HuH-7.5 (cell line): ENCODE data around the gene MAPK11.

Experiments used
- DNase-seq: peaks from one replicate; pipeline ENCODE4 v3.0.0; 2011; ENCODE audit warnings: low spot score

Gene MAPK11

GRCh38 chr22:50246242-50247175, 23.7 kb downstream of the MAPK11 start:
- DNase-seq: peak; percentile 80

- peak; percentile 61 for DNase-seq
These were observed 24.7 kb downstream of the MAPK11 start for GRCh38 chr22:50245214-50246072.

GRCh38 chr22:50244420-50245213, 25.6 kb downstream of the MAPK11 start, which contains the start of gene TUBGCP6:
TUBGCP6 (minus strand) TSS chr22:50245023; CDS start chr22:50244459, 564 bp downstream.
- DNase-seq: peak; percentile 95

GRCh38 chr22:50243685-50244419, 26.3 kb downstream of the MAPK11 start:
- DNase-seq: no peak

DNA sequence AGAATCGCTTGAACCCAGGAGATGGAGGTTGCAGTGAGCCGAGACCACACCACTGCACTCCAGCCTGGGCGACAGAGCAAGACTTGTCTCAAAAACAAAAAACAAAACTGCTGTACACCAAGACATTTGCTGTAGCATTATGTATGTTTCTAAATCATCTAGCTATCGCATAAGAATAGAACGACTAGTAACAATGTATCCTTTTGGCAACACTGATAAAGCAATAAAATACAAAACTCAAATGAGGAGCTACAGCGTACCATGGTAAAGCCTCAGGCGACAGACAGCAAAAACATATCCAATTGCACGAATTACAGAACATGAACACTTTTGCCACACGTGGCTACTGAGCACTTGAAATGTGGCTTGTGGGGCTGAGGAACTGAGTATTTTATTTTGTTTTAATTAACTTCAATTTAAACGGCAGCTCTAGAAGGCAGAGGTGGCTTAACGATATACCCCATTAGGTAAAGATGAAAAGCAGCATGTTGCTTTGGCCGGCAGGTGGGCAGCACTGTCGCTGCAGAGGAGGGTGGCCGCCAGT, 27.7 kb downstream of the MAPK11 start:
- no peak for DNase-seq

GRCh38 chr22:50238755-50239154, 31.4 kb downstream of the MAPK11 start:
- DNase-seq: no peak

- DNase-seq: peak; percentile 74
These were observed 33.3 kb downstream of the MAPK11 start for GRCh38 chr22:50236731-50237409.

DNA sequence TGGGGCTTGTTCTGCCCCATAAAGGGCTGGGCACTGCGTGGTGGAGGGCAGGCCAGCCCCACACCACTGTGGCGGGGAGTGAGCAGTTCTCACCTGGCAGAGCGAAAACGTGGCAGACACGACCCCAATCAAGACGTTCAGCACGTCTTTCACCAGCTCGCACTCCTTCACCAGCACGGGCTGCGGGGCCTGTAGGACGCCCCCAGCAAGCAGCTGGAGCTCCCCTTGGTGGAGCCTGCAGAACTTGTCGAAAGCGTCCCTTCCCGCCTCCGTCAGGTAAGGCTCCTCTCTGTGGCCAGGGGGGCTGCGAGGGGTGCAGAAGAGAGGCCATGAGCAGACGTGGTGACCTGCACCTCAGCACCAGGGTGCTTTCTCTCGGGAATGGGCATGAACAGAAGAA, 37.0 kb downstream of the MAPK11 start:
- no peak for DNase-seq

GRCh38 chr22:50232481-50233151, 37.6 kb downstream of the MAPK11 start:
- DNase-seq: no peak

DNA sequence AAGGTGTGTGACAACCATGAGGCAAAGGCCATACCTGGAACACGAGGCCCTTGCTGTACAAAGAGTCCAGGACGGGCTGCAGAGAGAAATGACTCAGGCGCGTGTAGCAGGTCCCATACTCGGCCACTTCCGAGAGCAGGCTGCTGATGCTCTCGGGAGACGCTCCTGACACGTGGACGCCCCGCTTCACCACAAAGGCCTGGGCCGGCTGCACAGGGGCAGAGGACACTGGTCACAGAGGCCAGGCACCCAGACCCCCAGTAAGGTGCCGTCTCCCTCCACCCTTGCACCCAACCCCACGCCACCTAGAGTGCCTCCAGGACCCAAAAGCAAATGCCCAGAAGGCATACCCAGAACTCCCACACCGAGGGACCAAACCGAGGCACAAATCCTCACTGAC, 40.8 kb downstream of the MAPK11 start:
- DNase-seq: no peak

- no peak for DNase-seq
These were observed 41.8 kb downstream of the MAPK11 start for GRCh38 chr22:50228366-50228765.

GRCh38 chr22:50227579-50228215, 42.5 kb downstream of the MAPK11 start:
- no peak for DNase-seq

DNA sequence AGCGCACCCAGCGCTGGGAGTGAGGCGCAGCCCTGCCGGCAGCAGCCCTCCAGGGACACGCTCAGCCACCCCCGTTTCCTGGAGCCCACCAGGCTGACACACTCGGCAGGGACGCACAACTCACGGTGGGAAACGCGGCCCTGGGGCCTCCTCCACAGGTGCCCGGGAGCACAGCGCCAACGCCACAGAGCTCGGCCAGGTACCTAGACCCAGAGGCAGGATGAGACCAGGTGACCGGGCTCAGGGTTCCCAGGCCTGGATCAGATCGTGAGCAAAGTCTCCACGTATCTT, 43.4 kb downstream of the MAPK11 start:
- no peak for DNase-seq

- no peak for DNase-seq
These were observed 43.9 kb downstream of the MAPK11 start for GRCh38 chr22:50226063-50226874.

GRCh38 chr22:50225200-50225969, 44.8 kb downstream of the MAPK11 start:
- DNase-seq: no peak

DNA sequence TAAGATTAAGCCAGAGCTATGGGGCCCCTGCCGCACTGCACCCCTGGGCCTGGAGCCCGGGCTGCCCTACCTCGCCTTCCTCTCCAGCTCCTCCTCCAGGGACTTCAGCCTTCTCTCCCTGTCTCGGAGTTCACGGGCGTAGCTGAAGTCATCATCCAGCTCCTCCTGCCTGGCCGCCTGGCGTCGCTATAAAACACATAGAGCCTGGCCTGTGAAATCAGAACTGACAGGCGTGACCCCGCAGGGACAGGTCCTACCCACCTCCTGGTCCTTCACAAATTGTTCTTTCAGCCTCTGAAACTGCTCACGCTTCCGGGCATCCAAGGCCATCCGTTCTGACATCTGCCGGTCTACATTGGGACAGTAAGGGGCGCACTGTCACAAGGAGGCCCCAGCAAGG, 46.1 kb downstream of the MAPK11 start:
- no peak for DNase-seq

DNA sequence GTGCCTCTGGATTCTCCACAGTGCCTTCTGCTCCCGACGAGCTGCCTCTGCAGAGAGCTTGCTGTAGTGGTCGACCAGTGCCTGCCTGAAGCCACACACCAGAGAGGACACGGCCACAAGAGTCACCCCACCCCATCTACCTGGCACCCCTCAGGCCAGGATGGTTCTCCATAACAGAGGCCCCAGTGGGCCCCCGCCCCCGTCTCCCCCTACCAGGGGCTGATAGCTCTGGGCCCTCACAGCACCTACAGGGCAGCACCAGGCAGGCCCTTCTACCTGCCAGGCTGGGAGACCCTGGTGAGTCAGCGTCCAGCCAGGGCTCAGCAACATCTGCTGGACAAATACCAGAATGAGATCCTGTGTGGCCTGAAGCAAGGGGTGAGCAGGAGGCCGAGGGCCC, 47.7 kb downstream of the MAPK11 start:
- no peak for DNase-seq
